ENCODE measurements around the gene GARS1.

GARS1 gene

GRCh38 chr7:30647589-30648364 is 53.1 kb downstream of the GARS1 start:
- H3K4me3 ChIP-seq (ENCODE audit: low read depth, low read length): no peak overlapping the region
- TF ChIP-seq CTCF (IDR thresholded peaks at IDR 0.05; ENCODE audit: borderline replicate concordance, insufficient read depth, low read depth, low read length): no peak

- no peak for TF ChIP-seq CTCF (IDR thresholded peaks at IDR 0.05; ENCODE audit: borderline replicate concordance, insufficient read depth, low read depth, low read length)
- H3K4me3 ChIP-seq (ENCODE audit: low read depth, low read length): no peak overlapping the region
Measured at GRCh38 chr7:30648744-30649540, 54.3 kb downstream of the GARS1 start.

GRCh38 chr7:30649717-30650420 is 55.2 kb downstream of the GARS1 start:
- no peak for TF ChIP-seq CTCF (IDR thresholded peaks at IDR 0.05; ENCODE audit: borderline replicate concordance, insufficient read depth, low read depth, low read length)
- no peak overlapping the region for H3K4me3 ChIP-seq (ENCODE audit: low read depth, low read length)

GRCh38 chr7:30650421-30650808 is 55.7 kb downstream of the GARS1 start:
- no peak overlapping the region for H3K4me3 ChIP-seq (ENCODE audit: low read depth, low read length)
- TF ChIP-seq CTCF (IDR thresholded peaks at IDR 0.05; ENCODE audit: borderline replicate concordance, insufficient read depth, low read depth, low read length): no peak

GRCh38 chr7:30652132-30652531 is 57.5 kb downstream of the GARS1 start:
- no peak for TF ChIP-seq CTCF (IDR thresholded peaks at IDR 0.05; ENCODE audit: borderline replicate concordance, insufficient read depth, low read depth, low read length)

GRCh38 chr7:30652698-30653641 is 58.3 kb downstream of the GARS1 start:
- H3K4me3 ChIP-seq (ENCODE audit: low read depth, low read length): no peak overlapping the region
- no peak for TF ChIP-seq CTCF (IDR thresholded peaks at IDR 0.05; ENCODE audit: borderline replicate concordance, insufficient read depth, low read depth, low read length)

More at GRCh38 chr7:30652132-30652531, 57.5 kb downstream of the GARS1 start:
- H3K4me3 ChIP-seq (ENCODE audit: low read depth, low read length): no peak overlapping the region

All from GM12875 (cell line).